ENCODE measurements around the gene KCNAB3.

The KCNAB3 gene

DNA sequence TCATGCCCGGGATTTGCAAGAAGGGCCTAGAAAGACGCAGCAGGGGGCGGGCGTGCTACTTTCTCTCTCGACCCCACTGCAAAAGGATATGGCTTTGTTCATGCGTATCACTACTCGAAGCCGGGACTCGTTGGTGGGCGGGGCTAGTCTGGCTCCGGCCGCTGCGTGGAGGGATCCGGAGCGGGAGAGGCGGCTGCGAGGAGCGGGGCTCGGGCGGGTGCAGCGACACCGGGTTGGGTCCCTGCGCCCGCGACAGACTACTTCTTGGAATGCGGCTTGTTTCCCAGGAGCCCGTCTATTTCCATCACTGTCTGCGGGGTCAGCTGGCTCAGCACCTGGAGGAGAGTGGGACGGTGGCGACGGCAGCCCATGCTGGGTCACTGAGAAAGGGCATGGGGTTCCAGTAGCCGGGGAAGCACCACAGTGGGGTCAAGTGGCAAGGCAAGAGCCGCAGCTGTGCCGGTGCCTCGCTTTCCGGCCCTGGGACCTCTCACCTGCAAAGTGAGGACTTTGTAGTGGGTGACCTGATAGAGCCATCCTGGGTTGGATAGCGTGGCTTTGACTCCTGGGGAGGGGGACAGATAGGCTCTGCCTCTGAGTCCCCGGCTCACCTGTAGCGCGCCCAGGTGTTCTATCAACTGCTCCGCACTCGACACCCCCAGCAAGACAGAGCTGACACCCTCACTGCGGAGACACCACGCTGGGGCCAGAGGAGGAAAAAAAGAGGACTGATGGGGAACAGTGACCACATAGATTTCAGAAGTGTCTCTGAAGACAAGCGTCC lies 6.6 kb downstream of the KCNAB3 start:
- Histone ChIP-seq H3K36me3 (no peaks in the 10 kb centered on the region), H3K9me3 (no peaks in the 10 kb centered on the region), H3K4me1 (no peaks in the 10 kb centered on the region), H3K27me3 (no peaks in the 10 kb centered on the region), H3K4me3 (ENCODE audit: low read depth, low read length) (peak overlapping the region; percentile 22; the same call in 1 of the 2 replicates)
- TF ChIP-seq, protein P1, sequence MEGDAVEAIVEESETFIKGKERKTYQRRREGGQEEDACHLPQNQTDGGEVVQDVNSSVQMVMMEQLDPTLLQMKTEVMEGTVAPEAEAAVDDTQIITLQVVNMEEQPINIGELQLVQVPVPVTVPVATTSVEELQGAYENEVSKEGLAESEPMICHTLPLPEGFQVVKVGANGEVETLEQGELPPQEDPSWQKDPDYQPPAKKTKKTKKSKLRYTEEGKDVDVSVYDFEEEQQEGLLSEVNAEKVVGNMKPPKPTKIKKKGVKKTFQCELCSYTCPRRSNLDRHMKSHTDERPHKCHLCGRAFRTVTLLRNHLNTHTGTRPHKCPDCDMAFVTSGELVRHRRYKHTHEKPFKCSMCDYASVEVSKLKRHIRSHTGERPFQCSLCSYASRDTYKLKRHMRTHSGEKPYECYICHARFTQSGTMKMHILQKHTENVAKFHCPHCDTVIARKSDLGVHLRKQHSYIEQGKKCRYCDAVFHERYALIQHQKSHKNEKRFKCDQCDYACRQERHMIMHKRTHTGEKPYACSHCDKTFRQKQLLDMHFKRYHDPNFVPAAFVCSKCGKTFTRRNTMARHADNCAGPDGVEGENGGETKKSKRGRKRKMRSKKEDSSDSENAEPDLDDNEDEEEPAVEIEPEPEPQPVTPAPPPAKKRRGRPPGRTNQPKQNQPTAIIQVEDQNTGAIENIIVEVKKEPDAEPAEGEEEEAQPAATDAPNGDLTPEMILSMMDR (IDR thresholded peaks at IDR 0.05; ENCODE audit: low read depth, low read length), result peak; percentile 14; the same call in 1 of the 2 replicates
- peak; percentile 69 for DNase-seq

DNA sequence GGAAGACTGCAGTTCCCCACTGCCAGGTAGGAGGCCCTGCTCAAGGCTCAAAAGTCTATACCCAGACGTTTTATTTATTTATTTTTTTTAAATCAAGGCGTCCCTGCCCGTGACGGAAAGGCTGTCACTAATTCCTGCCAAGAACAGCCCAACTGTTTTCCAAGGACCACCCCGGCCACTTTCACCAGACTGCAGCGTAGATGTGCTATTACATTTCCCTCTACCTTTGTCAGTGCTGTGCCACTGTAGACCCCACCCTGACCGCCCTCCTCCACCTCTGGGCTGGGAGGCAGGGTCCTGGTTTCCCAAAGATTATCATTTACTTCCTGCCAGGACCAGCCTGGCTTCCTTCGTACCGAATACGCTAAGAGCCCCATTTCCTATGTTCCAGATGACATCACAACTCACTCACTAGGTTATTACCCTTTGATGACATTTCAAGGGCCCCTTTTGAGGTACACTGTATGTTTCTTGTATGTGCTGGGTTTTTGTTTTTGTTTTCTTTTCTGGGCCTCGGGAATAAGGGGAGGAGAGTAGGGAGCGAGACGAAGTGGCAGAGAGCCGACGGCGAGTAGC lies 7.3 kb downstream of the KCNAB3 start:
- TF ChIP-seq, protein P1 (IDR thresholded peaks at IDR 0.05; ENCODE audit: low read depth, low read length), result no peak
- no peak for DNase-seq
- Histone ChIP-seq H3K27me3 (no peaks in the 10 kb centered on the region), H3K36me3 (no peaks in the 10 kb centered on the region), H3K9me3 (no peaks in the 10 kb centered on the region), H3K4me3 (ENCODE audit: low read depth, low read length) (peak overlapping the region; percentile 22; the same call in 1 of the 2 replicates), H3K4me1 (no peaks in the 10 kb centered on the region)

DNA sequence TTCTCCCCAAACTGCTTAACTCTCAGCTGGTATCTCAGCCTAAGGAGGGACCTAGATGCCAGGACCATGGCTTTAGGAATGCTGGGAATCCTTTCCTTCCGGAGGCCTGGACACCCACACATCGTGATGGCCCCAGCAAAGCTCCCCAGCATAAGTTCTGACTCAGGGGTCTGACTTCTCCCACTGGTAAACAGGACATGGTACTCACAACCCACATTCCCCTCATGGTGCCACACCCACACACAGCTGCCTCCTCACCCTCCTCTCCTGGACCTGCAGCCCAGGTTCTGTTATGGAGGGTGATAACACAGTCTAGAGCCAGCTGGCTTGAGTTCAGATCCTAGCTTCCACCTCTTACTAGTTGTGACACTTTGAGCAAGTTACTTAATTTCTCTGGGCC lies 12.8 kb downstream of the KCNAB3 start:
- TF ChIP-seq, protein P1 (IDR thresholded peaks at IDR 0.05; ENCODE audit: low read depth, low read length), result no peak
- H3K9me3 ChIP-seq, result peaks cover 3% of the 10 kb centered on the region; the same call in 1 of the 2 replicates
- no peaks in the 10 kb centered on the region for H3K36me3 ChIP-seq
- no peak for DNase-seq
- H3K4me3 ChIP-seq (ENCODE audit: low read depth, low read length), result no peak overlapping the region
- H3K27me3 ChIP-seq, result no peaks in the 10 kb centered on the region
- H3K4me1 ChIP-seq, result peaks cover 2% of the 10 kb centered on the region; the same call in 1 of the 2 replicates

DNA sequence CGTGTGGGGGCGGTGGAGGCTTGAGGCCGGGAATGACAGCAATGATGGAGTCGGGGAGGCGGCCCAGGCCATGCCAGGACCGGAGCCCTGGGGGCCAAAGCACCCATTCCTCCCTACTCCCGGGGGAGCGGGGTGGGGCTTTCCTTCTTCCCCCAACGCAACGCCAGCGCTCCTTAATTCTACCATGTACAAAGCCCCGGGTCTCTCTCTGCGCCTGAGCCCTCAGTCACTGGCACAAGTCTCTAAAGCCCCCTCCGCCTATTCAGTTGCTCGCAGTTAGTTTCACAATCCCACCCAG lies 13.3 kb downstream of the KCNAB3 start:
- H3K27me3 ChIP-seq, result no peaks in the 10 kb centered on the region
- DNase-seq, result no peak
- TF ChIP-seq, protein P1 (IDR thresholded peaks at IDR 0.05; ENCODE audit: low read depth, low read length), result no peak
- H3K4me1 ChIP-seq, result peaks cover 2% of the 10 kb centered on the region; the same call in 1 of the 2 replicates
- H3K9me3 ChIP-seq, result peaks cover 3% of the 10 kb centered on the region; the same call in 1 of the 2 replicates
- H3K4me3 ChIP-seq (ENCODE audit: low read depth, low read length), result no peak overlapping the region
- H3K36me3 ChIP-seq, result no peaks in the 10 kb centered on the region

DNA sequence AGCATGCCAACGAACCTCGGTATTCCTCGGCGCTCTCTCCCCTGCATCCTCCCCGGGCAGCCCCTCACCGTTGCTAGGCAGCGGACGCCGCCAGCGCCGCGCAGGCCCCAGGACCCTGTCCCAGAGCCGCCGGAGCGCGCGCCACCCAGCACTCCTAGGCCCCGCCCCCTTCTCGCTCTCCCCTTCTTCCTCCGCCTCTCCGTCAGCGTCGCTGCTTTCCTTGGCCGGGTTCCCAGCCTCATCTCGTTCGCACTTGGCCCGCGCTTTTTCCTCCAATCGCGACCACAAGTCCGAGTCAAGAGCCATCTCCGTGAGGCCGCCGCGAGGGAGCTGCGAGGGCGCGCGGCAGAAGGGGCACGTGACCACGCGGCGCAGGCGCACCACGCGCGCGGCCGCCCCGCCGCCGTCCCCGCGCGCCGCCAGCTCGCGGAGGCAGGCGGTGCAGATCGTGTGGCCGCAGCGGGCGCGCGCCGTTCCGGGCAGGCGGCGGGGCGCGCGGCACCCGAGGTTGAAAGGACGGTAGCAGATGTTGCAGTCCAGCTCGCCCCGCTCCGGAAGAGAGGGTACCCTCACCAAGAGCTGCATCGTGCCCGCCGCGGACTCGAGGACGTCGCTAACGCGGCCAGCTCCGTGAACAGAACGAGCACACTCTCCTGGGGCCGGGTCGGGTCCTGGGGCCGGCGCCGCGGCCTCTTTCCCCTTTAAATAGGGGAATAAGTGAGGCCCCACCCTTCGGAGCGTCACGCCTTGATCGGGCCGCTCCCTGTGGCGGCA lies 13.9 kb downstream of the KCNAB3 start, which contains the start of gene RNF227:
Gene RNF227 (minus strand): TSS at position 679 of the 774 bp plus-strand sequence. CDS start 94 bp downstream, at position 585.
- Histone ChIP-seq H3K4me3 (ENCODE audit: low read depth, low read length) (peak within 1 kb of the TSS; percentile 57), H3K4me1 (peaks cover 2% of the 10 kb centered on the region; the same call in 1 of the 2 replicates), H3K36me3 (no peaks in the 10 kb centered on the region), H3K27me3 (no peaks in the 10 kb centered on the region), H3K9me3 (peaks cover 3% of the 10 kb centered on the region; the same call in 1 of the 2 replicates)
- peak; percentile 89 for DNase-seq
- TF ChIP-seq, protein P1 (IDR thresholded peaks at IDR 0.05; ENCODE audit: low read depth, low read length), result no peak
